ENCODE measurements around the gene PDE4DIP. TPM values are rescaled to one million over a fixed set of nuclear protein-coding genes. Genes with fewer than 3 reads are reported as not detected.
"Not testable (repeated sequence)": the region's sequence is repeated elsewhere in the genome, so short reads cannot be mapped to it uniquely, and the experiment has no call there.

Gene PDE4DIP
- total RNA-seq, 1 donor from 2014 or later: 8.9 TPM

DNA sequence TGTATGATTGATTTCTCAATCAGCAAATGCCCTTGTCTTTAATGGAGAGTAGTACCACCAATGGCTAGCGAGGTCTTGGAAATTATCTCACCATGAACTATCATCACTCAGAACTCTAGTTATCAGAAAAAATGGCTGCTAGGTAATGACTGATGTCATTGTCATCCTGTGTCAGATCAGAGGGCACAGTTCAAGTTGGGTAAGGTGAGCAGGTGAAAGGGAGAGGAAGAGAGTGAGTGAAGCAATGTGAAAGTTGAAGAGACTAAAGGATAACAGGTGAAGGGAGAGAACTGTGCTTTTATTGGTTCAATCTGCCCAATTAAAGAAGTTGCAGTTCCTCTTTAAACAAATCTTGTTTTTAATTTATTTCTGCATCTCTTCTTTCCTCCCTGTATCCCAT lies 76.8 kb downstream of the PDE4DIP start:
- ATAC-seq: not testable (repeated sequence)

DNA sequence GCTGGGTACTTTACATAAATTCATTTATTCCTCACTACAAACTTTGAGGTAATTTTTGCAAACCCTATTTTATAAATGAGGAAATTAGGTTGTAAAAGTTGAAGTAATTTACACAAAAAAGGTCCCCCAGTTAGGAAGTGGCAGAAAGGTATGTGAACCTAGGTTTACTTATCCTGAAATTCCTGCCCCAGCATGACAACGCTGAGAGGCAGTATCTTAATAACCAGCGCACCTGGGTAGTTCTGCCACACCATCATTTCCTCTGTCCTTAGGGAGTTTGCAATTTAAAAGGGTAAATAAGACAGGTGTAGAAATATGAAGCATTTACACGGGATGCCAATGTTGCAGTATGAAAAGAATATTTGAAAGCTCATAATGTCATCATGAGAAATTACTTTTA lies 79.6 kb downstream of the PDE4DIP start:
- ATAC-seq: not testable (repeated sequence)

DNA sequence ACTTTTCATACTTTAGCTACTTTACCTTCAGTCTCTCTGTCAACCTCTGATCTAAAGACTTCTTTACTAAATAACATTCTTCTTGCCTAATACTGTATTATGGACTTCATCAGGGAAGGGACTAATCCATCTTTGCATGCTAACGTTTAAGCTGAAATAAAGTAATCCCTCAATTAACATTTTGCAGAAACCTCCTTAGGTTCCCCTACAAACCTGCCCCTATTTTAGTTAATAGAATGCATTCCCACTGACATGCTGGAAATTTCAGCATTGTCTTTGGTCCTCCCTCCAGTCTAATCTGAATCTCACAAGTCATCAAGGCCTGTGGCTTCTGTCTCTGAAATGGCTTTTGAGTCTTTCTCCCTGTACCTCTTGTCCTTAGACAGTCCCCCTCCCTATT lies 83.4 kb downstream of the PDE4DIP start:
- not testable (repeated sequence) for ATAC-seq

DNA sequence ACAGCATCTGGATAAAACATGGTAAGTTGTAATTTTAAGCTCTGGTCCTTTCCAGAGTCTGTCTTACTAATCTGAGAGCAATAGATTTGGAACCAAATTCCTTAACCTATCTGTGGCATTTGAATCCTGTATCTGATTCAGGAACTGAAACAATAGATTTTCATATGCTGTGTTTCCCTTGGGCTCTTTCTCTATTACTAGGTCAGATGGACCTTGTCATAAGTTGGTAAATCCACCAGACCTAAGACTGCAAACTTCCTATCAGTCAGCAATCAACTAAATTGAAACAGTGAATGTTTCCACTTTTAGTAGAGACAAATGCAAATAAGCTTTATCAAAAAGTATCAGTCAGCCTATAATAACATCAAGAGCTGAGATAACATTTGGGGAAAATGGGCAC lies 85.0 kb downstream of the PDE4DIP start:
- not testable (repeated sequence) for ATAC-seq

DNA sequence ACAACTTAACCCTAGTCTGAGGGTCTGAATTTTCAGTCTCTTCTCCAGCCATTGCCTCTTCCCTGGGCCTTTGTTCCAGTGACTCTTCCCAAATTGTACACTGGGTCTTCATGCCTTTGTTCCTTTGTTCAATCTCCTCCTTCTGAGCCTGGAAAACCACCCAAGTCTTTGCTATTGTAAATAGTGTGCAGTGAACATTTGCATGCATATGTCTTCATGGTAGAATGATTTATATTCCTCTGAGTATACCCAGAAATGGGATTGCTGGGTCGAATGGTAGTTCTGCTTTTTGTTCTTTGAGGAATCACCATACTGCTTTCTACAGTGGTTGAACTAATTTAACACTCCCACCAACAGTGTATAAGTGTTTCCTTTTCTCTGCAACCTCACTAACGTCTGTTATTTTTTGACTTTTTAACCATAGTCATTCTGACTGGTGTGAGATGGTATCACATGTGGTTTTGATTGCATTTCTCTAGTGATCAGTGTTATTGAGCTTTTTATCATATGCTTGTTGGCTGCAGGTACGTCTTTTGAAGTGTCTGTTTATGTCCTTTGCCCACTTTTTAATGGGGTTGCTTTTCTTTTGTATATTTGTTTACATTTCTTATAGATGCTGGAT lies 91.3 kb downstream of the PDE4DIP start:
- ATAC-seq: not testable (repeated sequence)

DNA sequence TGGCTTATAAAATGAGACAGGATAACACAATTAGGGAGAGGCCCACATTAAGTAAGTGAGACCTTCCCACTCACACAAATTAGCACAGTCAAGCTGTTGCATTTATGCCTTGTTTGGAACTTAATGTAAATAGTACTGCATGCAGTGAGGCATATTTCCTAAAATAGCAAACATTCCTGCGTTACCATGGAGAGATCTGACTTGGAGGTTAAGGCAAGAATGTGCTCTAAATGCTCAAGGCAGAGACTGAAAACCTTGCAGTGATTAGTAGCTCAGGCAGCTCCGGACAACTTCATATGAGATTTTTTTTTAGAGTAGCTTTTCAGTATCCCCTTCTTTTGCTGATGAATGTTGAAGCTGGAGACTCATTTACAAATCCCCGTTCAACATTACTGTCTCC lies 98.7 kb downstream of the PDE4DIP start:
- not testable (repeated sequence) for ATAC-seq

DNA sequence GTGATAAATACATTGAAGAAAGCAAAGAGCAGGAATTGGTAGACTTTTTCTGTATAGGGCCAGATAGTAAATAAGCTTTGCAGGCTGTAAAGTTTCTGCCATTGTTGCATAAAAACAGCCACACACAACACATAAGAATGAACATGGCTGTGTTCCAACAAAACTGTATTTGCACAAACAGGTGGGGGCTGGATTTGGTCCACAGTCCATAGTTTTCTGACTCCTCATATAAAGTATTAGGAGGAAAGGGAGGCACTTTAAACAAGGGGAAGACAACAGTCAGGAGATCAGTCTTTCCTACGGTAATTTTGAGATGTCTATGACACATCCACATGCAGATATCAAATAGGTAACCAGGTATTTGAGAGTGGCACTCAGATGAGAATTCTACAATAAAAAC lies 100.9 kb downstream of the PDE4DIP start:
- ATAC-seq: not testable (repeated sequence)

DNA sequence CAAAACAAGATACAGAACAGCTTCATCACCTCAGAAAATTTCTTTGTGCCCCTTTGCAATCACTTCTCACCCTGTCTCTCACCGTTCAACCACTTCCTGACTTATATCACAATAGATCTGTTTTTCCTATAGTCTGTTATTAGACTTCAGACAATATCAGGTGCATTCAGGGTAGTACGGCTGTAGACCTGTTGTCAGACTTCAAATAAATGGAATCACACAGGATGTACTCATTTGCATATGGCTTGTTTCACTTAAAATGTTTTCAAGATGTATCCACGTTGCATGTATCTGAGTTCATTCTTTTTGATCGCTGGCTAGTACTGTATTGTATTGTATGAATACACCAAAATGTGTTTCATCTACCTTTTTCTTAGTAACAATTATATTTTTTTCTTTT lies 104.5 kb downstream of the PDE4DIP start:
- ATAC-seq: not testable (repeated sequence)

DNA sequence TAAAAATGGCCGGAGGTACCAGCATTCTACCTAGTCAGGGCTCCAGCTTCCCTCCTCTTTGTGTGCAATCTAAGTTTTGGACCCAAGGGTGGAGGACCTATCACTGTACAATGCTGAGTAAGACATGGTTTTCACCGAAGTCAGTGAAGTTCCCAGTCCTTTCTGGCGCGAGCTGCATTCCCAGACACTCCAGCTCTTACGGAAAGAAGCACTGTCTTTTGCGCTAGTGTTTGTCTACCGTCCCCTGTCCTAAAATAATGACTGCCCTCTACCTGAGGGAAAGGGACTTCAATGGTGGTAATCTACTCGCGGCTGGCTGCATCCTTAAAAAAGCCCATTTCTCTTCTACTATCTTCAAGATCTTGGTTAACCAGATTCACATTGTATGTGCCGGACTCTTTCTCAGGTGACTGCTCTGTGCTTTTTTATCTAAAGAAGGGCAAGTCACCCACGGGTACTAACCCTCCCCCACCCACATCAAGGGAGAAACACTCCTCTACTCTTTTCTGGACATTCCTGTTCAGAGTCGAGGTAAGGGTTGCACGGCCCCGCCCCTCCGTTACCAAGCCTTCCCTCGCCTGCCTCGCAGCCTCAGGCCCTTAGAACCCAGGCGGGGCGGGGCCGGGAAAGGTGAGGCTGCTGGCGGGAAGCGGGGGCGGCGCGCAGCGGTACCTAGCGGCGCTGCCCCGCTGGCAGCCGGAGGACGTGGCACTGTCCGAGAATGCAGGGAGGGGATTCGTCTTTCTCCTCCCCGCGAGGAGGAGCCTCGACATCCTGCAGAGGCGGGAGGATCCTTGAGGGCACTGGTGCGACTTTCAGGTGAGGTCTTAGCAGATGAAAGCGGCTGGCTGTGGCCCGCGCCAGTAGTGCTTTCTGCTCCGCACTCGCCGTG lies 107.4 kb downstream of the PDE4DIP start:
- ATAC-seq: peak; percentile 93

DNA sequence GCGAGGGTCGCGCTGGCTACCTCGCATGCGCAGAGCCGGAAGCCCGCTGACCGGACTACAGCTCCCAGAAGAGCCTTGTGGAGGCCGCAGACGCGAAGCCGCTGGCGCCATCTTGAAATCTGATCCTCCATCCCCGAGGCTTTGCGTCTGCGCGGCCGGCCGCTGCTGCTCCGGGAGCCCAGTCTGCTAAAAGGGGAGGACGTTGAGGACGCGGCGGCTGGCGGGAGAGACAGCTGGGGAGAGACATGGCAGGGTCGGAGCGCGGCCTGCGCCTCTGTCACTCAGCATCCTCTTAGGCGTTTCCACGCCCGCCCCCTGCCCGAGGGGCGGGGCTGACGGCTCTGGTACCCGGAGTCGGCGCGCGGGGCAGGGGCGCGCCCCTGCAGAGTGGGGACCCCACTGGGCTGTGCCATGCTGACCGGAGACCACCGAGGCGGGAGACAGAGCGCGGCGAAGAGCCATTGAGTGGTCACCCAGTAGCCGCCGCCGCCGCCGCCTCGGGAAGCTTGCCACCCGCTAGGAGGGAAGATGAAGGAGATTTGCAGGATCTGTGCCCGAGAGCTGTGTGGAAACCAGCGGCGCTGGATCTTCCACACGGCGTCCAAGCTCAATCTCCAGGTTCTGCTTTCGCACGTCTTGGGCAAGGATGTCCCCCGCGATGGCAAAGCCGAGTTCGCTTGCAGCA lies 108.2 kb downstream of the PDE4DIP start:
- ATAC-seq: peak; percentile 84

DNA sequence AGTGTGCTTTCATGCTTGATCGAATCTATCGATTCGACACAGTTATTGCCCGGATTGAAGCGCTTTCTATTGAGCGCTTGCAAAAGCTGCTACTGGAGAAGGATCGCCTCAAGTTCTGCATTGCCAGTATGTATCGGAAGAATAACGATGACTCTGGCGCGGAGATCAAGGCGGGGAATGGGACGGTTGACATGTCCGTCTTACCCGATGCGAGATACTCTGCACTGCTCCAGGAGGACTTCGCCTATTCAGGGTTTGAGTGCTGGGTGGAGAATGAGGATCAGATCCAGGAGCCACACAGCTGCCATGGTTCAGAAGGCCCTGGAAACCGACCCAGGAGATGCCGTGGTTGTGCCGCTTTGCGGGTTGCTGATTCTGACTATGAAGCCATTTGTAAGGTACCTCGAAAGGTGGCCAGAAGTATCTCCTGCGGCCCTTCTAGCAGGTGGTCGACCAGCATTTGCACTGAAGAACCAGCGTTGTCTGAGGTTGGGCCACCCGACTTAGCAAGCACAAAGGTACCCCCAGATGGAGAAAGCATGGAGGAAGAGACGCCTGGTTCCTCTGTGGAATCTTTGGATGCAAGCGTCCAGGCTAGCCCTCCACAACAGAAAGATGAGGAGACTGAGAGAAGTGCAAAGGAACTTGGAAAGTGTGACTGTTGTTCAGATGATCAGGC lies 108.8 kb downstream of the PDE4DIP start:
- not testable (repeated sequence) for ATAC-seq

DNA sequence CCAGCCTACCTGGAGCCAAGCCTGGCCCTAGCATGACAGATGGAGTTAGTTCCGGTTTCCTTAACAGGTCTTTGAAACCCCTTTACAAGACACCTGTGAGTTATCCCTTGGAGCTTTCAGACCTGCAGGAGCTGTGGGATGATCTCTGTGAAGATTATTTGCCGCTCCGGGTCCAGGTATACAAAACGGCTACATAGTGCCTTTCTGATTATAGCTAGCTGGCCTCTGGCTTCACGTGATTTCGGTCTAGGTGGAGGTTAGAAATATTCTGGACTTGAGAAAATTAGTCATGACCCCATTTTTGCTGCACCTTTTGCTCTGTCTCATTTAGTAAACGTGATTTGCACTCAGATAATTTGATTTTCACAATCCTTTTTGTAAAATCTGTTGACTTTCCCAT lies 109.5 kb downstream of the PDE4DIP start:
- not testable (repeated sequence) for ATAC-seq

DNA sequence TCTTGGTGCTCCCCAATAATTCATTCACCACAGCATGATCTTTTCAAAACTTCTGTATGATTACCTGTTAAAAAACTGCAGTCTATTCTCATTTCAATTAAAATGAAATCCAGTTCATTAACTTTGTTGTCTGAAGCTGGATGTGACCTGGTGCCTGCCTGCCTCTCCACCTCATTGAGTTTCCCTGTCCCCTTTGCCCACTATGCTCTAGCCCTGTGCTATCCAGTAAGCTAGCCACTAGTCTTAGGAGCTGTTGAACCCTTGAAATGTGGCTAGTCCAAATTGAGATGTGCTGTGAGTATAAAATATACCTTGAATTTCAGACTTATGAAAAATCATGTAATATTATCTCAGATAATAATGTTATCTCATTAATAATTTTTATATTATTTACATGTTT lies 114.1 kb downstream of the PDE4DIP start:
- not testable (repeated sequence) for ATAC-seq

DNA sequence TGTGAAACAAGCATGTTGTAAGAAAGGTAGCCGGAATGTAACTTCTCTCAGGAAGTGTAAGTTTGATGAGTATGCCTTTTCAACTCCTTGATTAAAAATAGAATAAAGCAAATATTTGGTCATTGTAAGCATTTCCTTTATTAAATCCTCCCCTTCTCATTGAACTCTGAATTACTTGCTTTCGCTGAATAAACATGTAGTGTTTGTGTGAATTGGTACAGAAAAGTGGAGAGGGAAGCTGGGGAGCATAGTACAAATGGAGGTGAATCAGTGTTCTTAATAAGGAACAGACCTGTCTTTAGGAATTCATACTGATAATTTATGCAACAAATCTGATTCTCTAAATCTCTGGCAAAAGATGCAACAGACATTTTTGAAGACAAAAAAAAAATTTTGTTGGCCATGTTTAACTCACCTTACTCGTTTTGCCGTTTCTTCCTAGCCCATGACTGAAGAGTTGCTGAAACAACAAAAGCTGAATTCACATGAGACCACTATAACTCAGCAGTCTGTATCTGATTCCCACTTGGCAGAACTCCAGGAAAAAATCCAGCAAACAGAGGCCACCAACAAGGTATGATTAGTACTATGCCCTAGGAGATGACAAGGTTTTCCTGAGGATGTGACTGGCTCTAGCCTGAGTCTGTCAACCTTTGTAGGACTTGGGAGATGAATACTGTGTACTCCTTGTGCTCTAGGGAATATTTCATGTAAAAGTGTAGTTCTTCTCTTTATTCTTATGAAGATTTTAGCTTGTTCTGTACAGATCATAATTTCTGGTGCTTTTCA lies 116.2 kb downstream of the PDE4DIP start:
- not testable (repeated sequence) for ATAC-seq

DNA sequence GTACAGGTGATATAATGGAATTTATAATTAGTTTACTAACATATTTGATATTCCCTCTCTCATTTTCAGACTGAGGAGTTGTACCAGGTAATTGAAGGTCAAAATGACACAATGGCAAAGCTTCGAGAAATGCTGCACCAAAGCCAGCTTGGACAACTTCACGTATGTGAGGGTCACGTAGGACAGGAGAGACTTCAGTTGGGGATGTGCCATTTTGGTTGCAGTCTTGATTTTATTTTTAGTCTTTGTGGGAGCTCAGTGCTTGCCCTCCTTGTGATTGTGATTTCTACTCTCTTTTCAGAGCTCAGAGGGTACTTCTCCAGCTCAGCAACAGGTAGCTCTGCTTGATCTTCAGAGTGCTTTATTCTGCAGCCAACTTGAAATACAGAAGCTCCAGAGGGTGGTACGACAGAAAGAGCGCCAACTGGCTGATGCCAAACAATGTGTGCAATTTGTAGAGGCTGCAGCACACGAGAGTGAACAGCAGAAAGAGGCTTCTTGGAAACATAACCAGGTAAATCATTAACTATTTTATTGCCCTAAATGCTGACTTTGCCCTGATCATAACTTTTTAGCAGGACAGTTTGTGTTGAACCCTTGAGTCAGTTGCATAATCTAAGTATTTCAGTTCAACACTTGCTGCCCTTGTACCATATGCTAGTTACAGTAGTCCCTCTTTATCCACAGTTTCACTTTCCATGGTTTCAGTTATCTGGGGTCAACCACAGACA lies 118.1 kb downstream of the PDE4DIP start:
- not testable (repeated sequence) for ATAC-seq

DNA sequence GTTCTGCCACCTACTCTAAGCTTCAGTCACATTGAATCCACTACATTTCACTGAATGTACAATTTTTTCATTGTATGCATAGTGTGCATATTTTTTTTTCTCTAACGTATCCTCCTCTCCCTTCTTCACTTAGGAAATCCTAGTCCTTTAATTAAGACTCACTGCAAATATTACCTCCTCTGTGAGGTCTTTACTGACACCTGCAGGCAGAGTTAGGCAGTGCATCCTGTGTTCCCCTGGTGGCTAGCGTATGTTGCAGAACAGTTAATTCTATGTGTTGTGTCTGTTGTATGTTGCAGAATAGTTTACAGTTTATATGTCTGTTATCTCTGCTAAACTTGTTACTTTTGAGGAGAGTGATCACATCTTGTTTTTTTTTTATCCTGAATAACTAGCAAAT lies 121.9 kb downstream of the PDE4DIP start:
- peak; percentile 93 for ATAC-seq

DNA sequence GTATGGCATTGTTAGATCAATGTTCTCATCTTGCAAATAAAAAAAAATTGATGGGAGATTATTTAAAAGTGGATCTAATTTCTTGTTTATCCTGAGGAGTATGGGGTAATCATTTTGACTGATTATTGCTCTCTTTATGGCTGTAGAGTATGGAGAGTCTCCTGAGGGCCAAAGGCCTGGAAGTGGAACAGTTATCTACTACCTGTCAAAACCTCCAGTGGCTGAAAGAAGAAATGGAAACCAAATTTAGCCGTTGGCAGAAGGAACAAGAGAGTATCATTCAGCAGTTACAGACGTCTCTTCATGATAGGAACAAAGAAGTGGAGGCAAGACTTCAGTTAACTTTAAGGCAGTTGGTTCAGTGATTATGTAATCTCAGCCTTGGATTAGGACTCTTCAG lies 123.4 kb downstream of the PDE4DIP start:
- ATAC-seq: not testable (repeated sequence)

DNA sequence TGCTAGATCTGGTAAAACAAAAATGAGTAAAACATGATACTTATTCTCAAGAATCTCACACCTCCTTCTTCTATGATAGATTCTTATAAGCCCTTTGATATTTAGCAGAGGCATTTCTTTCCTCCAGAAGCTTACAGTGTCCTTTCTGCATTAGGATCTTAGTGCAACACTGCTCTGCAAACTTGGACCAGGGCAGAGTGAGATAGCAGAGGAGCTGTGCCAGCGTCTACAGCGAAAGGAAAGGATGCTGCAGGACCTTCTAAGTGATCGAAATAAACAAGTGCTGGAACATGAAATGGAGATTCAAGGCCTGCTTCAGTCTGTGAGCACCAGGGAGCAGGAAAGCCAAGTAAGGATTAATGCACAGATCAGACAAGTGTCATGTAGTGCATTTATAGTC lies 124.5 kb downstream of the PDE4DIP start:
- not testable (repeated sequence) for ATAC-seq

DNA sequence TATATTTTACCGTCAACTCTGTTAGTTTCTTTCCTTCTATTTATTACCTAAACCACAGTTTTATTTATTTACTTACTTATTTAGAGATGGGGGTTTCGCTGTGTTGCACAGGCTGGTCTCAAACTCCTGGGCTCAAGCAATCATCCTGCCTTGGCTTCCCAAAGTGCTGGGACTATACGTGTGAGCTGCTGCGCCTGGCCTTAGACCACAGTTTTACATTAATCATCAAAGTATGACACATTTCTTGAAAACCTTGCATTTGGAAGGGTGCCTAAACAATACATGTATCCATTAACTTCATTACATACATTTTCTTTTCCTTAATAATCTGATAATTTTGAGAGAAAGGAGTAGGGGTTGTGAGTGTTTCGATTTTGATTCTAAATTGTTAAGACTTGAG lies 124.9 kb downstream of the PDE4DIP start:
- ATAC-seq: not testable (repeated sequence)

DNA sequence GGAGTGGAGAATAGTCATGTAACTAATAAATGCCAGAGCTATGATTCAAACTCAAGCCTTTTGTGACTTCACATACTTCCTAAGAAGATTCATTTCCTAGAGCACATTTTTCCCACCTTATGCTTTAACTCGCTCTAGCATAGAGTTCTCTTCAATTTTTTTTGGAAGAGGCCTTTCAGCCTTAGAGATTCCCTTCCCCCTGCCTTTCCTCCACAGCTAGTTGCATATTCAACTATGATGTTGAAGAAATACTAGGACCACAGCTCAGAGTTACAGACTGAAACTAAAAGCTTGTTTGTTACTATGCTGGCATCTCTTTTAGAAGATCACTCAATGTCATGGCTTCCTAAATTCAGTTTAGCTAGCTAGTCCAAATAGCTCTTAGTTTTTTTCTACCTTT lies 131.2 kb downstream of the PDE4DIP start:
- not testable (repeated sequence) for ATAC-seq
